GM21723 (cell line): ENCODE results near the gene RAB3IL1.
"Not testable (repeated sequence)": the region's sequence is repeated elsewhere in the genome, so short reads cannot be mapped to it uniquely, and the experiment has no call there.

Experiments used
- ATAC-seq: cut with Tn5 transposase; IDR thresholded peaks from one replicate; pipeline ENCODE4 v1.9.1; 2021; ENCODE audit warnings: mild to moderate bottlenecking, moderate library complexity; ENCODE audit not compliant: unreplicated experiment

The RAB3IL1 gene

GRCh38 chr11:61887839-61888494 is 29.4 kb downstream of the RAB3IL1 start:
- no peak for ATAC-seq

GRCh38 chr11:61886643-61887042 is 30.7 kb downstream of the RAB3IL1 start:
- no peak for ATAC-seq

- no peak for ATAC-seq
Measured at GRCh38 chr11:61885784-61886580, 31.4 kb downstream of the RAB3IL1 start.

- ATAC-seq: no peak
Measured at GRCh38 chr11:61885166-61885778, 32.1 kb downstream of the RAB3IL1 start.

GRCh38 chr11:61883947-61884346 is 33.4 kb downstream of the RAB3IL1 start:
- ATAC-seq: no peak

GRCh38 chr11:61883327-61883726 is 34.0 kb downstream of the RAB3IL1 start:
- no peak for ATAC-seq

GRCh38 chr11:61882879-61883278 is 34.5 kb downstream of the RAB3IL1 start:
- ATAC-seq: no peak

GRCh38 chr11:61882267-61882666 is 35.1 kb downstream of the RAB3IL1 start:
- not testable (repeated sequence) for ATAC-seq

- ATAC-seq: no peak
Measured at GRCh38 chr11:61881397-61881796, 36.0 kb downstream of the RAB3IL1 start.

GRCh38 chr11:61880454-61880853 is 36.9 kb downstream of the RAB3IL1 start:
- no peak for ATAC-seq

- ATAC-seq: no peak
Measured at GRCh38 chr11:61880031-61880430, 37.3 kb downstream of the RAB3IL1 start.

- ATAC-seq: no peak
Measured at GRCh38 chr11:61879152-61879551, 38.2 kb downstream of the RAB3IL1 start.

- ATAC-seq: no peak
Measured at GRCh38 chr11:61875698-61876097, 41.7 kb downstream of the RAB3IL1 start.

GRCh38 chr11:61874853-61875252 is 42.5 kb downstream of the RAB3IL1 start:
- ATAC-seq: no peak

- no peak for ATAC-seq
Measured at GRCh38 chr11:61874377-61874809, 43.0 kb downstream of the RAB3IL1 start.

GRCh38 chr11:61873588-61874376 is 43.6 kb downstream of the RAB3IL1 start:
- no peak for ATAC-seq

- no peak for ATAC-seq
Measured at GRCh38 chr11:61872935-61873565, 44.3 kb downstream of the RAB3IL1 start.

GRCh38 chr11:61871158-61871597 is 46.2 kb downstream of the RAB3IL1 start:
- ATAC-seq: peak; percentile 77

GRCh38 chr11:61870541-61871031 is 46.8 kb downstream of the RAB3IL1 start:
- ATAC-seq: no peak

- ATAC-seq: no peak
Measured at GRCh38 chr11:61869708-61870451, 47.5 kb downstream of the RAB3IL1 start.
